GM19239 (cell line): ENCODE measurements around the gene HPCAL1.

Source experiments
- DNase-seq: peaks from one replicate; pipeline ENCODE4 v3.0.0; 2011; ENCODE audit warnings: low spot score; ENCODE audit not compliant: insufficient read length
- FAIRE-seq: peaks from 2 replicates; lab custom pipeline; 2011; peaks lifted over from hg19 to GRCh38; lab: Jason Lieb, UNC

HPCAL1 gene

GRCh38 chr2:10267551-10268465, 34.9 kb upstream of the HPCAL1 start:
- FAIRE-seq (no peak), DNase-seq (no peak)

GRCh38 chr2:10269291-10269690, 33.4 kb upstream of the HPCAL1 start:
- FAIRE-seq, result no peak

GRCh38 chr2:10269711-10270610, 32.7 kb upstream of the HPCAL1 start:
- DNase-seq (no peak), FAIRE-seq (no peak)

More at GRCh38 chr2:10269291-10269690, 33.4 kb upstream of the HPCAL1 start:
- DNase-seq, result no peak

- DNase-seq, result no peak
- no peak for FAIRE-seq
Observed at GRCh38 chr2:10271509-10271908, 31.2 kb upstream of the HPCAL1 start.

- DNase-seq (no peak), FAIRE-seq (no peak)
Observed at GRCh38 chr2:10271946-10272345, 30.8 kb upstream of the HPCAL1 start.

- FAIRE-seq, result no peak
- DNase-seq, result no peak
Observed at GRCh38 chr2:10272464-10272863, 30.2 kb upstream of the HPCAL1 start.

GRCh38 chr2:10273215-10274175, 29.2 kb upstream of the HPCAL1 start:
- no peak for FAIRE-seq
- no peak for DNase-seq

- FAIRE-seq (no peak), DNase-seq (no peak)
Observed at GRCh38 chr2:10274376-10274775, 28.3 kb upstream of the HPCAL1 start.

- no peak for DNase-seq
- FAIRE-seq, result no peak
Observed at GRCh38 chr2:10274983-10275802, 27.5 kb upstream of the HPCAL1 start.

GRCh38 chr2:10276481-10277292, 26.0 kb upstream of the HPCAL1 start:
- DNase-seq (no peak), FAIRE-seq (no peak)

- DNase-seq (no peak), FAIRE-seq (no peak)
Observed at GRCh38 chr2:10277293-10278028, 25.2 kb upstream of the HPCAL1 start.

GRCh38 chr2:10278029-10278762, 24.5 kb upstream of the HPCAL1 start:
- no peak for DNase-seq
- FAIRE-seq, result no peak

GRCh38 chr2:10278763-10279471, 23.8 kb upstream of the HPCAL1 start:
- FAIRE-seq, result no peak
- DNase-seq, result no peak

GRCh38 chr2:10279472-10279870, 23.2 kb upstream of the HPCAL1 start:
- FAIRE-seq, result no peak
- no peak for DNase-seq

- DNase-seq (no peak), FAIRE-seq (no peak)
Observed at GRCh38 chr2:10279946-10280463, 22.7 kb upstream of the HPCAL1 start.

- FAIRE-seq (no peak), DNase-seq (no peak)
Observed at GRCh38 chr2:10281891-10282290, 20.8 kb upstream of the HPCAL1 start.
